Smooth muscle cell of the coronary artery (primary cell): ENCODE measurements around the gene TEPSIN. TPM values are rescaled to one million over a fixed set of nuclear protein-coding genes. Genes with fewer than 3 reads are reported as not detected.

Experiments
- total RNA-seq: library from RNA; depleted of rRNA; stranded (reverse); fragments of >200 nt; gene quantifications from 2 replicates; pipeline ENCODE4 v1.2.3, GENCODE V29; 2014; ENCODE audit warnings: low replicate concordance

TEPSIN gene, protein sequence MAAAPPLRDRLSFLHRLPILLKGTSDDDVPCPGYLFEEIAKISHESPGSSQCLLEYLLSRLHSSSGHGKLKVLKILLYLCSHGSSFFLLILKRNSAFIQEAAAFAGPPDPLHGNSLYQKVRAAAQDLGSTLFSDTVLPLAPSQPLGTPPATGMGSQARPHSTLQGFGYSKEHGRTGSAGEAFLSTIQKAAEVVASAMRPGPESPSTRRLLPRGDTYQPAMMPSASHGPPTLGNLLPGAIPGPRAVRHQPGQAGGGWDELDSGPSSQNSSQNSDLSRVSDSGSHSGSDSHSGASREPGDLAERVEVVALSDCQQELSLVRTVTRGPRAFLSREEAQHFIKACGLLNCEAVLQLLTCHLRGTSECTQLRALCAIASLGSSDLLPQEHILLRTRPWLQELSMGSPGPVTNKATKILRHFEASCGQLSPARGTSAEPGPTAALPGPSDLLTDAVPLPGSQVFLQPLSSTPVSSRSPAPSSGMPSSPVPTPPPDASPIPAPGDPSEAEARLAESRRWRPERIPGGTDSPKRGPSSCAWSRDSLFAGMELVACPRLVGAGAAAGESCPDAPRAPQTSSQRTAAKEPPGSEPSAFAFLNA
- 5.3 and 8.9 TPM in 2 replicates for total RNA-seq

DNA sequence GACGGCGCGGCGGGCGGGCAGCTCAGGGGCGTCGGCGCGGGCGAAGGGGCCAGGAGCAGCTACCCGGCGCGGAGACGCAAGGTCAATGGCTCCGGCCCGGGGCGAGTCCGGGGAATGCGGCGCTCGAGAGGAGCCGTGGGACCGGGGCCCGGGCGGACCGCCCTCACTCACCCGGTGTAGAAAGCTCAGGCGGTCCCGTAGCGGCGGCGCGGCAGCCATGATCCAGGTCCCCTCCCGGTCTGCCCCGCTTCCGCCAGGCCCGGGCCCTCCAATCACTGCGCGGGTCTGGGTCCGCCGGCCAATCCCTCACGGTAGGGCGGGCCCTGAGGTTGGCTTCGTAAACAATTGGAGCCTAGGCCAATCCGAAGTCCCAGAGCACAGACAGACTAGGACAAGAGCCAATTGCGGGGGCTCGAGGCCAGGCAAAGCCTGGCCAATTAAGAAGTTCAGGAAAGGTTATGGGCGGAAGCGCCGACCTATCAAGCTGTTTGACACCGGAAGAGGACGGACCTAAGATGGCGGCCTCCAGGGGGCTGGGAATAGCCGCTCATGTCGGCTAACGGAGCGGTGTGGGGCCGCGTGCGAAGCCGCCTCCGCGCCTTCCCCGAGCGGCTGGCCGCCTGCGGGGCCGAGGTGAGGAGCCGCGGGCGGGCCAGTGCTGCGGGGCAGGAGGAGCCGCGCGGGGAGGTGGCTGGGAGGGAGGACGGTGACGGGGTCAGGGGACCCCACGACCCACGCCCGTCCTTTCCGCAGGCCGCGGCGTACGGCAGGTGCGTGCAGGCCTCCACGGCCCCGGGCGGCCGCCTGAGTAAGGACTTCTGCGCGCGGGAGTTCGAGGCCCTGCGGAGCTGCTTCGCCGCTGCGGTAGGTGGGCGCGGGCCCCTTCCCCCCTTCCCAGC is at the start of gene TEPSIN, which contains the start of gene NDUFAF8:
Gene TEPSIN, minus strand, starts transcription at position 241 of the 899 bp plus-strand sequence. Its CDS starts 22 bp downstream, at position 219.
Gene NDUFAF8, plus strand, starts transcription at position 504 of the 899 bp plus-strand sequence. Its CDS starts 46 bp downstream, at position 550.

DNA sequence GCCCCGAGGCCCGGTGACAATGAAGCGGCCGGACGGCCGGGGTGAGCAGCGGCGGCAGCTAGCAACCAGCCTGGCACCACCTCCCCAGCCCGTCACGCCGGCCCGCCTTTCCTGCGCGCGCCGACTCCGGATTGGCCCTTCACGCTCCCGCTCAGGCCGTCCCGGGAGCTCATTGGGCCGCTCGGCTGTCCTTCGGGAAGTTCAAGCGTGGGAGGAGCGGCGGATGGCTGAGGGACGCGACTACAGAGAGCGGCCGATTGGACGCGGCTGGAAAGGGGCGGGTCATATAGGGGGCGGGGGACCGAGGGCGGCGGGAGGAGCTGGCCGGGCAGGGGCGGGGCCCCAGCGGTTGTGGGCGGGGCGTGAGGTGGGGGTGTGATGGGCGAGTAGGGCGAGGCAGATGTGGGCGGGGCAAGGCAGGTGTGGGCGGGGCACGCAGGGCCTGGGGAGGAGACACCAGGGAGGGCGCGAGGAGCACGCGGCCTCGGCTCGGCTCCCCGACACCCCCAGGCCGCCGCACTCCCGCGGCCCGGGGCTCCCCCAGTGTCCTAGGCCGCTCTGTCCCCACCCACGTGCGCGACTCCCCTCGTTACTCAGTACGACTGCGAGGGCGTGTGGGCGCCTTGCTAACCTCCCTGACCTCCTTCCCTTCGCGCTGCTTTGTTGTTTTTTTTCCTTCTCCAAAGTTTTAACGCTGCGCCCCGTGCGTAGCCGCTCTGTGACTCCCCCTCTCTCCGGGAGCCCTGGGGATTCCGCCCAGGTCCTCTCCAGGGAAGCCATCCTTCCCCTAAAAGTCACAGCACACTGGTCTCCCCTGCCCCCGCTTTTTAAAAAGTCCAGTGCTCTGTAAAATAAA is 15.7 kb downstream of the TEPSIN start, which contains the start of gene CEP131:
Gene CEP131, minus strand, starts transcription at position 60 of the 856 bp plus-strand sequence. CDS start 2,909 bp downstream, outside the sequence.

Other genes starting within 250 kb of the TEPSIN start
- 11.9 and 13.2 TPM in 2 replicates for gene CHMP6, start 247.2 kb downstream of the TEPSIN start, total RNA-seq
- gene BAIAP2, start 203.9 kb downstream of the TEPSIN start, total RNA-seq, result 4.5 and 14.0 TPM in 2 replicates
- gene PVALEF, start 73.5 kb downstream of the TEPSIN start, total RNA-seq, result not detected in 2 replicates
- under 0.01 and 0.15 TPM in 2 replicates for gene AATK, start 72.8 kb downstream of the TEPSIN start, total RNA-seq
- gene CEP131, start 16.1 kb downstream of the TEPSIN start, total RNA-seq, result 10.6 and 12.3 TPM in 2 replicates
- 45.4 and 98.8 TPM in 2 replicates for gene NDUFAF8, start 263 bp upstream of the TEPSIN start, total RNA-seq
- 62.0 and 70.7 TPM in 2 replicates for gene SLC38A10, start 56.3 kb upstream of the TEPSIN start, total RNA-seq
- 1.6 and 3.8 TPM in 2 replicates for gene BAHCC1, start 156.4 kb upstream of the TEPSIN start, total RNA-seq